IPS-18a (cell line): ENCODE measurements around the gene SLC25A51.
"Not testable (repeated sequence)": the region's sequence is repeated elsewhere in the genome, so short reads cannot be mapped to it uniquely, and the experiment has no call there.

Experiments used
- H3K27ac ChIP-seq: one replicate; pipeline ENCODE4 v1.5.1; 2013; ENCODE audit warnings: low read length
- H3K27me3 ChIP-seq: one replicate; pipeline ENCODE4 v1.6.1; 2013; ENCODE audit warnings: mild to moderate bottlenecking, low read length; ENCODE audit not compliant: control insufficient read depth, insufficient read depth
- H3K36me3 ChIP-seq: one replicate; pipeline ENCODE4 v1.6.1; 2013; ENCODE audit warnings: low read depth, low read length; ENCODE audit not compliant: control insufficient read depth
- H3K4me1 ChIP-seq: one replicate; pipeline ENCODE4 v1.6.1; 2013; ENCODE audit warnings: low read depth, low read length; ENCODE audit not compliant: control insufficient read depth
- H3K4me3 ChIP-seq: one replicate; pipeline ENCODE4 v1.5.1; 2013; ENCODE audit warnings: low read length
- H3K9ac ChIP-seq: one replicate; pipeline ENCODE4 v1.6.1; 2013; ENCODE audit warnings: mild to moderate bottlenecking, low read length, moderate library complexity
- H3K9me3 ChIP-seq: one replicate; pipeline ENCODE4 v1.6.1; 2013; ENCODE audit warnings: low read depth, low read length; ENCODE audit not compliant: control insufficient read depth

Gene SLC25A51

DNA sequence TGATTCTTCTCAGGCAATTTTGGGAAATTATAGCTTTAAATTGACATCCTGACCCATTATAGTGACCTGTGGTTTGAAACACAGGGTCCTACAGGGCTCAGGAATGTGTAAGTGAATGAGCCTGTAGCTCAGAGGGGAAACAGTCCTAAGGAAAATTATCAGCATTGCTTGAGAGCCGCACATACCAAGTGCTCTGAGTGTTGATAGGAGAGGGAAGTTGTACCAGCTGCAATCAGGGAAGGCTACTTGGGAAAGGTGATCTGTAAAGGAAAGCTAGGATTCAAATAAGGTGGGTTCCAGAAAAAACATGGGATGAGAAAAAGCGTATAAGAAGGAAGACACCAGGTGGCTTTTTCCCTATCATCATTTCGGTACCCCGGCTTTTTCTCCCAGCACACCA is 4.4 kb upstream of the SLC25A51 start:
- Histone ChIP-seq H3K27ac (no peak overlapping the region), H3K4me1 (peaks cover 7% of the 10 kb centered on the region), H3K4me3 (no peak overlapping the region), H3K36me3 (no peaks in the 10 kb centered on the region), H3K9ac (no peak overlapping the region), H3K9me3 (no peaks in the 10 kb centered on the region), H3K27me3 (peaks cover 3% of the 10 kb centered on the region)

DNA sequence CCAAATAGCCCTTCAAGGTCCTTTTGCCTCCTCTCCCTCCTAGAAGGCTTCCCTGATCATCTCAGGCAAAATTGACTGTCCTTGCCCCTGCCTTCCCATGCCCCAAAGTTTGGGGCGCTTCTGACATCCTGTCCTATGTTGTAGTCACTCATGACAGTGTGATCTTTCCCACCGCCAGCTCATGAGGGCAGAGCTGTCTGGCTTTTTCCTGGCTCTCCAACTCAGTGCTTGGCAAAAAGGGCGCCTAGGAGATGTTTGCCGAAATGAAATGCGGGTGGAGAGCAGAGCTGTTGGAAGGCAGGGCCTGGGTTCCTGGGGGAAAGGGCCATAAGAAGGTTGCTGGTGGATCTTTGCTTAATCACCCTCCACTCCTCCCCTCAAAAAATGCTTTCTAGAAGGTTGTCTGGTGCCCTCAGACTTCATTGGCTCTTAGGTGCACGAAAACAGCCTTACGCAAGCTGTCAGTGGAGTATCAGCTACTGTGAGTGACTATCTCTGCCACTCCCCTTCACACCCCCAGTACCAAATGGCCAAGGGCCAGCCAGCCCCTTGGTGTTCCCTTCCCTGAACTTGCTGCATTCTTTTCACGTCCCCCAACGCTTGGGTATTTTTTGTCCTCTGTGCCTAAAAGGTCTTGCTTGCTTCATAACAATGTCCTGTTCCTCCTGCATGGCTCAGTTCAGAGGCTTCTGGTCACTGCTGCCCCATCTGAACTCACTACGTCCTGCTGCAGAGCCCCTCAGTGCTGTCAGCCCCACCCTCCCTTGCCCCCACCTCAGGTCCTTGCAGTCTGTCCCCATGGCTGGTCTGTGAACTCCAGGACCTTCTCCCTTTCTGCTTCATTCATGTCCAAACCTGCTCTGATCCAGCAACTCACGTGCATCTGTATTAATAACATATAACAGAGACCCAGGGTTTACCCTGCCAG is 2.6 kb upstream of the SLC25A51 start:
- no peak overlapping the region for H3K27ac ChIP-seq
- H3K36me3 ChIP-seq = no peaks in the 10 kb centered on the region
- H3K27me3 ChIP-seq = peaks cover 9% of the 10 kb centered on the region
- H3K9me3 ChIP-seq = no peaks in the 10 kb centered on the region
- no peak overlapping the region for H3K4me3 ChIP-seq
- no peak overlapping the region for H3K9ac ChIP-seq
- peaks cover 12% of the 10 kb centered on the region for H3K4me1 ChIP-seq

DNA sequence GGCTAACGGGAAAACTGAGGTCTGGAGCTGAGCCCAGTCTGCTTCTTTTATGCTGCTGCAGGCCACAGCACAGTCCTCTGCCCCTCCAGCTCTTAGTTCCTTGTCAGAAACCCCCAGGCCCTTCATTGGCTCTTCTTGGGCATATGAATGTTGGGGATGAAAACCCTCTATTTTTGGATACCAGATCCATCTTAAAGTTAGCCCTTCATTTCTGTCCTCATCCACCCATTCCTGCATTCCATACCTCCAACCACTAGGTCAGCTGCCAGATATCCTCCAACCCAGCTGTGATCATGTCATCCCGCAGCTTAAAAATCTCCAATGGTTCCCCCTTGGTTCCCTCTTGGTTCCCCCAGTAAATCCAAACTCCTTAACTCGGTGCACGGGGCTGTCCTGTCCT is 1.8 kb upstream of the SLC25A51 start:
- Histone ChIP-seq H3K4me3 (no peak overlapping the region), H3K27me3 (peaks cover 9% of the 10 kb centered on the region), H3K4me1 (peaks cover 12% of the 10 kb centered on the region), H3K27ac (no peak overlapping the region), H3K9ac (no peak overlapping the region), H3K9me3 (no peaks in the 10 kb centered on the region), H3K36me3 (no peaks in the 10 kb centered on the region)

DNA sequence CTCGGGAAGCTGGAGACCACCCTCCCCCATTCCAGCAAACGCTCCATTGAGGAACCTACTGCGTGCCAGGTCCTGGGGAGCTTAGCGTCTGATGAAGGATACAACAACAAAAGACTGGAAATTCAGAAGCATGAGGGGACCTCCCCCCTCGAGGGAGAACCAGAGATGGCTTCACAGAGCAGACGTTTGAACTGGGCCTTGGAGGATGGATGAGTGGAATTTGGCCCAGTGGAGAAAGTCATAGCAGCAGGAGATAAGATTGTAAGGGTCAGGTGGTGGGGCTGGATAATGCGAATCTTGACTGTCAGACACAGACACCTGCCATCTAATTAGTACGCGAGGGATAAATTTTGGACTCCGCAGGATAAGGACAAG is 1.2 kb upstream of the SLC25A51 start:
- Histone ChIP-seq H3K9ac (no peak overlapping the region), H3K36me3 (no peaks in the 10 kb centered on the region), H3K27me3 (peaks cover 9% of the 10 kb centered on the region), H3K4me3 (peak overlapping the region; percentile 94), H3K4me1 (peaks cover 12% of the 10 kb centered on the region), H3K27ac (no peak overlapping the region), H3K9me3 (no peaks in the 10 kb centered on the region)

DNA sequence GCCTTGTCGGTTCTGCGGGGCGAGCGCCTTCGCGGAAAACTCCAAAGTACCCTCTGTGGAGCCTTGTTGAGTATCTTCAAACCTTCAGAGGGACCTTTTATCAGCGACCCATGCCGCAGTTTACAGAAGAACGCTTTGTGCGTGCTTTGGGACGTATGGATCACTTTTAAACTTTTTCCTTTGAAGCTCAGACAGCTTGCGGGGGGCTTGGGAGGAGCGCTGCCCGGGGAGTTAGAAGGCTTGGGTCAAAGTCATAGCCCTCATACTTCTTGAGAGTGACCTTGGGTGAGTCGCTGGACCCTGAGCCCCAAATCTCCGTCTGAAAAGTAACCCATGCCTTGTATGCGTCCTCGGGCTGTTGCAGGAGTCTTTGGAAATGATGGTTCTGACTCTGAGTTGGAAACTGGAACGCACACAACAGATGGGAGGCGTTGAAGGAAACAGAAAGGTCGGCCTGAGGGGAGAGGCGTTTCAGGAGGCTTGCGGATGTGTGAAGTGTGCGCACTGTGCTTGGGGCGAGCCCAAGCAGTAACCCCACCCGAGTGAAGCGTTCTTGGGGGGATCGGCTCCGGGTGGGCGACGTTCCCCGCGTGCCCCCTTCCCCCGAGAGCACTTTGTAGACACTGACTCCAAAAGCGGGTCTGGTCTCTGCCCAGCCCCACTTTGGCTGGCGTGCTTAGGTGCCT is 661 bp upstream of the SLC25A51 start:
- Histone ChIP-seq H3K36me3 (peaks cover under 1% of the 10 kb centered on the region), H3K9me3 (no peaks in the 10 kb centered on the region), H3K4me1 (peaks cover 12% of the 10 kb centered on the region), H3K27ac (no peak overlapping the region), H3K27me3 (peaks cover 9% of the 10 kb centered on the region), H3K9ac (peak overlapping the region; percentile 67), H3K4me3 (peak overlapping the region; percentile 94)

DNA sequence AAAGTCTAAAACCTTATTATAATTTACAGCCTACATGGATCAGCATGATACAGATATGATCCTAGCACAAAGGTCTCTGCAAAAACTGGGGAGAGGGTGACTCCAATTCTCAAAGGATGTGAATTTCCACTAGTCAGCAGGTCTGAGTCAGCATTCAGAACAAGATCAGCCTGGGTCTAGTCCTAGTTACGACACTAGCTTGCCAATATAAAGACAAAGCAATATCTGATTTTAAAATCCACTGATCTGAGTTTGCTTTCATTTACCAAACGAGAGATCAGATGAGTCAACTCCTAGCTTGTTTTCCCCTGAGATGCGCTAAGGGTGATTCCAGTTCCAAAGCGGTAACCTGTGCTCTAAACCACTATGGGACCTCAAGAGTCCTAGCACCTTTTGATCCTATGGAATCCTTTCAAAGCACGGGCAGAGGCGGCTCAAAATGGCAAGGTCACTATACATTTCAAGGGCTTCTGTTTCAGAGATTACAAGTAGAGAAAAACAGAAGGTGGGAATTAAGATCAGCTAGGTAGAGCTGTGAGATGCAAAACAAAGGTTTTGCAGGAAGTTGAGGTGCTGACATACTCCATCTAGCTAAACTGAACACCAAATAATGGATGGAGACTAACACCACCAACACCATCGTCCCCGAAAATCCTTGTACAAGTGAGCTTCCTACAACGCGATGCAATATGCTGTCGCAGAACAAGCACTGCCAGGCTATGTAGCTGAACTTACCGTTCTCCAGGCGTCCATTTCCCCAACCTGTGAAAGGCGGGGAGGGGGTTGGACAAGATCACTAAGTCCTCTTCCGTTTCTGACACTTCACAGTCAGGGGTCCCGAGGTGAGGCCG is 906 bp downstream of the SLC25A51 start:
- Histone ChIP-seq H3K4me1 (peaks cover 12% of the 10 kb centered on the region), H3K27me3 (peaks cover 9% of the 10 kb centered on the region), H3K9ac (peak overlapping the region; percentile 67), H3K36me3 (peaks cover 9% of the 10 kb centered on the region), H3K4me3 (peak overlapping the region; percentile 94), H3K27ac (no peak overlapping the region), H3K9me3 (no peaks in the 10 kb centered on the region)

DNA sequence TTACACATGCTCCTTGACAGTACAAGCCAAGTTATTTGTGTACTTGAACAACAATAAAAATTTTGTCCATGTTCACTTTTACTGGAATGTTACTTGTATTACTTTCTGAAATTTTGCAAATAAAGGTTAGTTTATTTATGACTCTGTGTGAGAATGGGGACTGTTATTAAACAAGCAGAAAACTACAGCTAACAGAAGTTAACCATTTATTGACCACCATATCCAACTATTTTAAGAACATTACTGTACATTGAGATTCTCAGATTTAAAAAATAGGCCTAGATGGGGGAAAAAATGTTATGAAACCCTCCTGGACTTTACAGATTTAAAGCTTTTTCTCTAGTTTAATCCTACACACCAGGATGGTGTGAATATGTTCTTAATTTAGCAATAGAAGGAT is 1.8 kb downstream of the SLC25A51 start:
- no peak overlapping the region for H3K9ac ChIP-seq
- H3K4me3 ChIP-seq = no peak overlapping the region

DNA sequence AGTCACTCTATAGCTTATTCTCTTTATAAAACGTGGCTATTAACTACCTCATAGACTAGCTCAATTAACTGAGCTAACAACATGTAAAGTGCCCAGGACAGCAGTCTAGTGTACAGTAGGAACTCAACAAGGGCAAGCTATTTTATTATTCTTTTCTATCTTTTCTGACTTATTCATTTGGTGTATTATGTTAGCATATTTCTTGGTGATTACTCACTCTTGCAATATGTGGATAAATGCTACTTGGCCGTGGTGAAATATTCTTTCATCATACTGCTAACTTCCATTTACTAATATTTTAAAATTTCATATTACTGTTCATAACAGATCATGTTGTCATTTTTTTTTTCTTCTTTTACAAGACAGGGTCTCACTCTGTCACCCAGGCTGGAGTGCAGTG is 4.9 kb downstream of the SLC25A51 start:
- Histone ChIP-seq H3K9me3 (no peaks in the 10 kb centered on the region), H3K36me3 (peaks cover 19% of the 10 kb centered on the region), H3K27ac (no peak overlapping the region), H3K27me3 (peaks cover 6% of the 10 kb centered on the region), H3K4me3 (no peak overlapping the region), H3K9ac (no peak overlapping the region), H3K4me1 (peaks cover 5% of the 10 kb centered on the region)

More for the DNA sequence above, 1.8 kb downstream of the SLC25A51 start:
- Histone ChIP-seq H3K4me1 (peaks cover 12% of the 10 kb centered on the region), H3K36me3 (peaks cover 9% of the 10 kb centered on the region), H3K9me3 (no peaks in the 10 kb centered on the region), H3K27me3 (peaks cover 9% of the 10 kb centered on the region), H3K27ac (no peak overlapping the region)

DNA sequence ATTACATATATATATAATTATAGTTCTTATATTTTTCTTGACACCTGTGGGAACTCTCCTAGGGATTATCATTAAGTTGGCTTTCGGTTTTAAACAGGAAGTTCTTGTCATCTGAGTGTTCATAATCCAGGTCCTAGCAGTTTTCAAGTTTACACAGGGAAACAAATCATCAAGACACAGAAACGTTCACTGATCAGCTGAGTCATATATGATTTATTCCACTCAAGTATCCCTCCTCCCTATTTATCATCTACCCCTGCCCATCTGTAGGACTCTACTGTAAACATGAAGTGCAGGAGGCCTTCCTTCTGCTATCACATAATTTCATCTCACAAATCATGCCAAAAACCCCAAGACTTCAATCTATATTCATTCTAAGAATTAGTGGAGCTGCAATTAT is 6.3 kb downstream of the SLC25A51 start:
- Histone ChIP-seq H3K9me3 (no peaks in the 10 kb centered on the region), H3K4me1 (peaks cover under 1% of the 10 kb centered on the region), H3K27ac (no peak overlapping the region), H3K27me3 (peaks cover under 1% of the 10 kb centered on the region), H3K4me3 (no peak overlapping the region), H3K9ac (no peak overlapping the region), H3K36me3 (peaks cover 23% of the 10 kb centered on the region)

DNA sequence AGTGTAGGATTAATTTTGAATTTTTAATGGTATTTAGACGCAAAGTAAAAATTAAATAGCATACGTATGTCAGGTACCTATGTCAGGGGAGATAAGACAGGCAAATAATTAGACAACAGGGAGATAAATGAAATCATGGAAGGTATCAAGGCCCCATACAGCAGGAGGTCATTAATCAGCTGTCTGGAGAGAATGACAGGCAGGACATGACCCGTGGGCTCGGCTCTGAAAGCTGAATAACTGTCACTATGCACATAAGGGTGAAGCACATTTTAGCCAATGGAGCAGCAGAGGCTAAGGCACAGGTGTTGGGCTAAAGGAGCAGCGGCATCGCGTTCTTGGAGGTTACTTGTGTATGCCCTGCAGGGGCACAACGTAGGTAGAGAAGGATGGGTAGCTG is 11.9 kb downstream of the SLC25A51 start:
- no peak overlapping the region for H3K4me3 ChIP-seq
- no peak overlapping the region for H3K9ac ChIP-seq
- peaks cover 16% of the 10 kb centered on the region for H3K36me3 ChIP-seq
- no peaks in the 10 kb centered on the region for H3K27me3 ChIP-seq
- H3K27ac ChIP-seq = no peak overlapping the region
- no peaks in the 10 kb centered on the region for H3K4me1 ChIP-seq
- H3K9me3 ChIP-seq = no peaks in the 10 kb centered on the region

DNA sequence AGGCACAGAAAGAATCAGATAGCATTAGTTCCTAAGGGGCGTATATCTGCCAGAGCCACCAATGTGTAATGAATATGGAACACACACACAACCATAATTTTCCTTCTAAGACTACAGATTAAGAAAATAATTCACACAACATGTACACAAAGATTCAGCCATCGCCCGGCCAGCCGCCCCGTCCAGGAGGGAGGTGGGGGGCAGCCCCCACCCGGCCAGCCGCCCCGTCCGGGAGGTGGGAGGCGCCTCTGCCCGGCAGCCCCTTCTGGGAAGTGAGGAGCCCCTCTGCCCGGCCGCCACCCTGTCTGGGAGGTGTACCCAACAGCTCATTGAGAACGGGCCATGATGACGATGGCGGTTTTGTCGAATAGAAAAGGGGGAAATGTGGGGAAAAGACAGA is 12.9 kb downstream of the SLC25A51 start:
- not testable (repeated sequence) for H3K9ac ChIP-seq, H3K9me3 ChIP-seq, H3K4me1 ChIP-seq, H3K27me3 ChIP-seq, H3K4me3 ChIP-seq, H3K27ac ChIP-seq
- peaks cover 16% of the 10 kb centered on the region for H3K36me3 ChIP-seq
